Sigmoid colon (tissue), 4 donors: ENCODE results near the gene KMT2D.

Experiments used
- EP300 ChIP-seq, 4 donors: sonication (generic); formaldehyde crosslinking; IDR thresholded peaks; one replicate each; pipeline ENCODE4 v1.6.1; 2017; ENCODE audit warnings: antibody characterized with exemption in 4 of 4
- TF ChIP-seq, protein P1 (sequence below), 4 experiments: fragments of 450-650 bp in 3 of 4; fragments of 200-600 bp in 1 of 4; IDR thresholded peaks; one replicate each; pipeline ENCODE4 v1.5.1; 2016 to 2019; ENCODE audit warnings: antibody characterized with exemption in 4 of 4, mild to moderate bottlenecking in 3 of 4, moderate library complexity in 2 of 4

DNA sequence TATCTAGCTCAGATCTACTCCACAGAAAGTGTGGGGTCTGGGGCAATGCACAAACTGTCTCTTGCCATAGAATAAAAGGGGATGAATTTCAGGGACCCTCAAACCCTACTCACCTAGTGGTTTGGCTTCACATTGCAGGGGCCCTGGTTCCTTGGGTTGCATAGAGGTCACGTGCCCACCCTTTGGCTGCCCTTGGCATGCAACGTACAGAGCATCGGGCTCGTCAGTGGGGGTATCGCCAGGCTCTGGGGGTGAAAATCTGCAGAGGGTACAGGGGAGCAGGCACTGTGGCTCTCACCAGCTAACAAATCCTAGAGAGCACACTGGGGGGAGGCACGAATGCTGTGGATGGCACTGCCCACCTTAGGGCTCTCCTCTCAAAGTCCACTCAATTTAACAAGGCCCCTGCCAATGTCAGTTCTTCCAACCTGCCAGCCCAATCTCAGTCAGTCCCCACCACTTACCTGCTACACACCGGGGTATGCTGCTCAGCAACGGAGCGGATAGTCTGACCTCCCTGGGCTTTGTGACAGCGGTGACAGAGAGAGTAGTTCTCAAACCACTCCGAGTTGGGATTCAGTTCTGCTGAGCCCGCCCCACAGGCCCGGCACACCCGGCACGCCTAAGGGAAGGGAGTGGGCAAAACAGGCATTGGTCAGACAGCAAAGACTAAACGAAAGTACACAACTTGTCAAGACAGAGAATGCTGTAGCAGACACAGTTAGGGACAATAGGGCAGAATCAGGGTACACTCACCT is 8.0 kb downstream of the KMT2D start:
- no peak for TF ChIP-seq EP300 (IDR thresholded peaks at IDR 0.05)
- TF ChIP-seq, protein P1, sequence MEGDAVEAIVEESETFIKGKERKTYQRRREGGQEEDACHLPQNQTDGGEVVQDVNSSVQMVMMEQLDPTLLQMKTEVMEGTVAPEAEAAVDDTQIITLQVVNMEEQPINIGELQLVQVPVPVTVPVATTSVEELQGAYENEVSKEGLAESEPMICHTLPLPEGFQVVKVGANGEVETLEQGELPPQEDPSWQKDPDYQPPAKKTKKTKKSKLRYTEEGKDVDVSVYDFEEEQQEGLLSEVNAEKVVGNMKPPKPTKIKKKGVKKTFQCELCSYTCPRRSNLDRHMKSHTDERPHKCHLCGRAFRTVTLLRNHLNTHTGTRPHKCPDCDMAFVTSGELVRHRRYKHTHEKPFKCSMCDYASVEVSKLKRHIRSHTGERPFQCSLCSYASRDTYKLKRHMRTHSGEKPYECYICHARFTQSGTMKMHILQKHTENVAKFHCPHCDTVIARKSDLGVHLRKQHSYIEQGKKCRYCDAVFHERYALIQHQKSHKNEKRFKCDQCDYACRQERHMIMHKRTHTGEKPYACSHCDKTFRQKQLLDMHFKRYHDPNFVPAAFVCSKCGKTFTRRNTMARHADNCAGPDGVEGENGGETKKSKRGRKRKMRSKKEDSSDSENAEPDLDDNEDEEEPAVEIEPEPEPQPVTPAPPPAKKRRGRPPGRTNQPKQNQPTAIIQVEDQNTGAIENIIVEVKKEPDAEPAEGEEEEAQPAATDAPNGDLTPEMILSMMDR (IDR thresholded peaks at IDR 0.05) = no peak
